ENCODE results near the gene ITM2B.

DNA sequence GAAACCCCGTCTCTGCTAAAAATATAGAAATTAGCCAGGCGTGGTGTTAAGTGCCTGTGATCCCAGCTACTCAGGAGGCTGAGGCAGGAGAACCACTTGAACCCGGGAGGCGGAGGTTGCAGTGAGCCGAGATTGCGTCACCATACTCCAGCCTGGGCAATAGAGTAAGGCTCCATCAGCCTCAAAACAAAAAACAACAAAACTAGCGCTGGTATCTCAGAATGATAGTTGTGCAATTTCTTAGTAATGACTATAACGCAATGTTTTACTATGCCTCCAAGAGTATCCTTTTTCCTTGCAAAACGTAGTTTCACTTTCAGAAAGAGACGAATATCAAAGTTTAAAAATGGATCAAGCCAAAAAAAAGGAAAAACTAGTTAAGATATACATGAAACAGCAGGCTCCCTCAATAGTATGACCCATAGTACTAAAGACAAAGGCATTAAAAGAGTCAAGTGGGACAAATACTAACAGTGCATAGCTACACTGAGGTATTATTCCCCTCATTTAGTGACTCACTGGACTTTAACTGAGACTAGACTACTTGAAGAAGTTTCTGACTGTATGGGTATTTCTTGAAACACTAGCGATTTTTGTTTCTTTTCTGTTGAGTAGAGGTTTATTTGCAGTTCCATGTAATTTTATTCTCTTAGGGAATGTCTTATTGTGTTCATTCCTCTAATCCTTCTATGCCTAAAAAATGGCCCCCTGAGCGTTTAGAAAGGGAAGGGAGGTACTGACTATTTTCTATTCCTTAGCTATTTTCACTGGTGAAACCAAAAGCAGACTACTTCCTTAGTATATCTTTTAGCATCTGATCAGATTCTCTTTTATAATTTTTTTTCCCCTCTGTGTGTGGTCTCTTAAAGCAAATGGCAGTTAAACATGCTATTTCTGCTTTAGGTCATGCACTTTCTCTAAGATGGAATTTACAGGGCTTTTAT lies 10.4 kb upstream of the ITM2B start:
- no peak for TF ChIP-seq SMAD3 (CRISPR knock-in tag; IDR thresholded peaks at IDR 0.05; ENCODE audit: borderline replicate concordance)
- no peak for TF ChIP-seq USF2 (CRISPR knock-in tag; IDR thresholded peaks at IDR 0.05)
- no peak for TF ChIP-seq ZNF263 (CRISPR knock-in tag; IDR thresholded peaks at IDR 0.05; ENCODE audit: low read depth)
- no peak for TF ChIP-seq CTCF (IDR thresholded peaks at IDR 0.05)
- TF ChIP-seq ATF3 (CRISPR knock-in tag; conservative IDR thresholded peaks at IDR 0.05): no peak
- TF ChIP-seq, protein P1, sequence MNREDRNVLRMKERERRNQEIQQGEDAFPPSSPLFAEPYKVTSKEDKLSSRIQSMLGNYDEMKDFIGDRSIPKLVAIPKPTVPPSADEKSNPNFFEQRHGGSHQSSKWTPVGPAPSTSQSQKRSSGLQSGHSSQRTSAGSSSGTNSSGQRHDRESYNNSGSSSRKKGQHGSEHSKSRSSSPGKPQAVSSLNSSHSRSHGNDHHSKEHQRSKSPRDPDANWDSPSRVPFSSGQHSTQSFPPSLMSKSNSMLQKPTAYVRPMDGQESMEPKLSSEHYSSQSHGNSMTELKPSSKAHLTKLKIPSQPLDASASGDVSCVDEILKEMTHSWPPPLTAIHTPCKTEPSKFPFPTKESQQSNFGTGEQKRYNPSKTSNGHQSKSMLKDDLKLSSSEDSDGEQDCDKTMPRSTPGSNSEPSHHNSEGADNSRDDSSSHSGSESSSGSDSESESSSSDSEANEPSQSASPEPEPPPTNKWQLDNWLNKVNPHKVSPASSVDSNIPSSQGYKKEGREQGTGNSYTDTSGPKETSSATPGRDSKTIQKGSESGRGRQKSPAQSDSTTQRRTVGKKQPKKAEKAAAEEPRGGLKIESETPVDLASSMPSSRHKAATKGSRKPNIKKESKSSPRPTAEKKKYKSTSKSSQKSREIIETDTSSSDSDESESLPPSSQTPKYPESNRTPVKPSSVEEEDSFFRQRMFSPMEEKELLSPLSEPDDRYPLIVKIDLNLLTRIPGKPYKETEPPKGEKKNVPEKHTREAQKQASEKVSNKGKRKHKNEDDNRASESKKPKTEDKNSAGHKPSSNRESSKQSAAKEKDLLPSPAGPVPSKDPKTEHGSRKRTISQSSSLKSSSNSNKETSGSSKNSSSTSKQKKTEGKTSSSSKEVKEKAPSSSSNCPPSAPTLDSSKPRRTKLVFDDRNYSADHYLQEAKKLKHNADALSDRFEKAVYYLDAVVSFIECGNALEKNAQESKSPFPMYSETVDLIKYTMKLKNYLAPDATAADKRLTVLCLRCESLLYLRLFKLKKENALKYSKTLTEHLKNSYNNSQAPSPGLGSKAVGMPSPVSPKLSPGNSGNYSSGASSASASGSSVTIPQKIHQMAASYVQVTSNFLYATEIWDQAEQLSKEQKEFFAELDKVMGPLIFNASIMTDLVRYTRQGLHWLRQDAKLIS (CRISPR knock-in tag; IDR thresholded peaks at IDR 0.05; ENCODE audit: borderline replicate concordance): no peak
- no peak for TF ChIP-seq OVOL2 (CRISPR knock-in tag; IDR thresholded peaks at IDR 0.05; ENCODE audit: borderline replicate concordance)
- no peak for TF ChIP-seq ETV6 (CRISPR knock-in tag; IDR thresholded peaks at IDR 0.05)
- TF ChIP-seq IRF2 (CRISPR knock-in tag; IDR thresholded peaks at IDR 0.05; ENCODE audit: borderline replicate concordance, low read depth): no peak
- no peak for TF ChIP-seq IRF1 (CRISPR knock-in tag; IDR thresholded peaks at IDR 0.05)
